ENCODE measurements around the gene CCDC122.

Gene CCDC122

GRCh38 chr13:43865892-43866291 lies 13.6 kb downstream of the CCDC122 start:
- Histone ChIP-seq H3K27me3 (ENCODE audit: insufficient read depth, low read length) (no peaks in the 10 kb centered on the region), H3K9ac (ENCODE audit: low read length) (no peak overlapping the region), H3K27ac (ENCODE audit: low read depth, low read length, poor library complexity, severe bottlenecking) (no peak overlapping the region), H3K4me1 (ENCODE audit: insufficient read depth, low read length, severe bottlenecking) (no peaks in the 10 kb centered on the region), H3K9me2 (ENCODE audit: low read depth, low read length) (no peaks in the 10 kb centered on the region), H4K20me1 (ENCODE audit: insufficient read depth, low read length) (no peaks in the 10 kb centered on the region), H3F3A (ENCODE audit: insufficient read depth, low read length) (no peaks in the 10 kb centered on the region), H3K4me2 (ENCODE audit: low read length) (no peak overlapping the region), H2AFZ (ENCODE audit: low read length) (no peak overlapping the region), H3K9me3 (ENCODE audit: low read length) (no peaks in the 10 kb centered on the region), H3K36me3 (ENCODE audit: insufficient read depth, low read length) (no peaks in the 10 kb centered on the region), H3K79me2 (ENCODE audit: insufficient read depth, low read length) (no peaks in the 10 kb centered on the region), H3K4me3 (ENCODE audit: low read depth, low read length, poor library complexity, severe bottlenecking) (no peak overlapping the region)
- TF ChIP-seq EZH2 (IDR thresholded peaks at IDR 0.05; ENCODE audit: borderline replicate concordance, low read length) (no peak), CTCF (IDR thresholded peaks at IDR 0.05; ENCODE audit: low read length) (no peak)

- TF ChIP-seq EZH2 (IDR thresholded peaks at IDR 0.05; ENCODE audit: borderline replicate concordance, low read length) (no peak), CTCF (IDR thresholded peaks at IDR 0.05; ENCODE audit: low read length) (no peak)
- H3K27ac ChIP-seq (ENCODE audit: low read depth, low read length, poor library complexity, severe bottlenecking), result no peak overlapping the region
Measured at GRCh38 chr13:43864921-43865320, 14.6 kb downstream of the CCDC122 start.

GRCh38 chr13:43861863-43862262 lies 17.7 kb downstream of the CCDC122 start:
- H3K79me2 ChIP-seq (ENCODE audit: insufficient read depth, low read length), result no peaks in the 10 kb centered on the region
- no peaks in the 10 kb centered on the region for H3K36me3 ChIP-seq (ENCODE audit: insufficient read depth, low read length)
- TF ChIP-seq EZH2 (IDR thresholded peaks at IDR 0.05; ENCODE audit: borderline replicate concordance, low read length), result no peak
- TF ChIP-seq CTCF (IDR thresholded peaks at IDR 0.05; ENCODE audit: low read length), result no peak
- no peaks in the 10 kb centered on the region for H3K4me1 ChIP-seq (ENCODE audit: insufficient read depth, low read length, severe bottlenecking)
- H3K27me3 ChIP-seq (ENCODE audit: insufficient read depth, low read length), result no peaks in the 10 kb centered on the region
- no peaks in the 10 kb centered on the region for H3K9me3 ChIP-seq (ENCODE audit: low read length)
- H3K27ac ChIP-seq (ENCODE audit: low read depth, low read length, poor library complexity, severe bottlenecking), result no peak overlapping the region
- no peak overlapping the region for H3K4me3 ChIP-seq (ENCODE audit: low read depth, low read length, poor library complexity, severe bottlenecking)
- no peak overlapping the region for H3K9ac ChIP-seq (ENCODE audit: low read length)
- no peaks in the 10 kb centered on the region for H3F3A ChIP-seq (ENCODE audit: insufficient read depth, low read length)
- H4K20me1 ChIP-seq (ENCODE audit: insufficient read depth, low read length), result no peaks in the 10 kb centered on the region
- no peak overlapping the region for H2AFZ ChIP-seq (ENCODE audit: low read length)
- H3K4me2 ChIP-seq (ENCODE audit: low read length), result no peak overlapping the region
- H3K9me2 ChIP-seq (ENCODE audit: low read depth, low read length), result no peaks in the 10 kb centered on the region

More at GRCh38 chr13:43864921-43865320, 14.6 kb downstream of the CCDC122 start:
- Histone ChIP-seq H3K4me2 (ENCODE audit: low read length) (no peak overlapping the region), H3K9me2 (ENCODE audit: low read depth, low read length) (no peaks in the 10 kb centered on the region), H4K20me1 (ENCODE audit: insufficient read depth, low read length) (no peaks in the 10 kb centered on the region), H3K4me3 (ENCODE audit: low read depth, low read length, poor library complexity, severe bottlenecking) (no peak overlapping the region), H3K79me2 (ENCODE audit: insufficient read depth, low read length) (no peaks in the 10 kb centered on the region), H3K36me3 (ENCODE audit: insufficient read depth, low read length) (no peaks in the 10 kb centered on the region), H3K9me3 (ENCODE audit: low read length) (no peaks in the 10 kb centered on the region), H3K4me1 (ENCODE audit: insufficient read depth, low read length, severe bottlenecking) (no peaks in the 10 kb centered on the region), H3K9ac (ENCODE audit: low read length) (no peak overlapping the region), H3K27me3 (ENCODE audit: insufficient read depth, low read length) (no peaks in the 10 kb centered on the region), H3F3A (ENCODE audit: insufficient read depth, low read length) (no peaks in the 10 kb centered on the region), H2AFZ (ENCODE audit: low read length) (no peak overlapping the region)

Measured in OCI-LY1 (cell line).